K562 (cell line): Measurements from ENCODE around the gene THUMPD1. TPM values are rescaled to one million over a fixed set of nuclear protein-coding genes. Genes with fewer than 3 reads are reported as not detected.

Experiments
- JUND ChIP-seq, 2 experiments: IDR thresholded peaks; 2 replicates in 1 of 2; 3 replicates in 1 of 2; pipeline ENCODE4 v1.6.1; 2011; ENCODE audit warnings: borderline replicate concordance in 2 of 2, low read depth in 2 of 2, low read length in 2 of 2, improper control_type of control experiment in 1 of 2, missing biosample characterization in 1 of 2, missing genetic modification characterization in 1 of 2, missing genetic modification reagents in 1 of 2
- MNT ChIP-seq, 2 experiments: fragments of 450-650 bp; conservative IDR thresholded peaks; 2 replicates each; pipeline ENCODE4 v1.6.1; 2017; ENCODE audit warnings: mild to moderate bottlenecking in 2 of 2, moderate library complexity in 2 of 2
- MYBL2 ChIP-seq, 2 experiments: fragments of 450-650 bp in 1 of 2; sonication (generic) in 1 of 2; formaldehyde crosslinking in 1 of 2; IDR thresholded peaks; 2 replicates each; pipeline versions ENCODE4 v1.6.1 to v1.8.1; 2017 to 2022; ENCODE audit warnings: borderline replicate concordance in 1 of 2, inconsistent platforms in 1 of 2, low read depth in 1 of 2, mild to moderate bottlenecking in 1 of 2, missing genetic modification reagents in 1 of 2, moderate library complexity in 1 of 2
- POLR2B ChIP-seq: fragments of 450-650 bp; IDR thresholded peaks from 2 replicates; pipeline ENCODE4 v1.6.1; 2018; ENCODE audit warnings: low read depth; ENCODE audit not compliant: partially characterized antibody
- PREB ChIP-seq: sonication (generic); formaldehyde crosslinking; IDR thresholded peaks from 2 replicates; pipeline ENCODE4 v1.8.1; 2023; ENCODE audit warnings: mild to moderate bottlenecking, missing genetic modification reagents
- PYGO2 ChIP-seq: fragments of 450-650 bp; IDR thresholded peaks from 2 replicates; pipeline ENCODE4 v1.6.1; 2016; ENCODE audit warnings: mild to moderate bottlenecking, missing genetic modification characterization, moderate library complexity, missing compliant biosample characterization
- RBBP5 ChIP-seq: fragments of 200-600 bp; sonication (generic); IDR thresholded peaks from 2 replicates; pipeline ENCODE4 v1.6.1; 2012; ENCODE audit warnings: borderline replicate concordance, mild to moderate bottlenecking, low read length, control low read depth, inconsistent platforms; ENCODE audit not compliant: insufficient read depth, poor library complexity, severe bottlenecking
- RBM25 ChIP-seq: fragments of 200-400 bp; formaldehyde crosslinking; IDR thresholded peaks from 2 replicates; pipeline ENCODE4 v1.6.1; 2018; ENCODE audit warnings: low read length, low read depth, moderate library complexity; ENCODE audit not compliant: severe bottlenecking
- SREBF1 ChIP-seq: fragments of 150-350 bp; IDR thresholded peaks from 2 replicates; pipeline ENCODE4 v1.6.1; 2014; ENCODE audit warnings: antibody characterized with exemption, low read depth, low read length, borderline replicate concordance
- SRSF9 ChIP-seq: fragments of 200-400 bp; formaldehyde crosslinking; IDR thresholded peaks from 2 replicates; pipeline ENCODE4 v1.6.1; 2017; ENCODE audit warnings: low read depth, low read length, borderline replicate concordance
- TAF15 ChIP-seq: fragments of 200-400 bp; formaldehyde crosslinking; IDR thresholded peaks from 2 replicates; pipeline ENCODE4 v1.6.1; 2017; ENCODE audit warnings: mild to moderate bottlenecking, low read depth, low read length, moderate library complexity
- ZBTB11 ChIP-seq, 3 experiments: fragments of 200-800 bp in 1 of 3; fragments of 250-450 bp in 1 of 3; fragments of 450-650 bp in 1 of 3; sonication (Bioruptor Pico) in 1 of 3; sonication (Bioruptor generic) in 1 of 3; formaldehyde crosslinking in 1 of 3; IDR thresholded peaks; 2 replicates each; pipeline versions ENCODE4 v1.6.1 to v1.8.0; 2016 to 2022; ENCODE audit warnings: mild to moderate bottlenecking in 2 of 3, missing genetic modification characterization in 2 of 3, missing compliant biosample characterization in 1 of 3, moderate library complexity in 1 of 3
- ZNF324 ChIP-seq: fragments of 250-450 bp; sonication (Bioruptor Pico); IDR thresholded peaks from 2 replicates; pipeline ENCODE4 v1.4.0; 2020; ENCODE audit warnings: mild to moderate bottlenecking
- ZNF644 ChIP-seq: fragments of 200-800 bp; sonication (Bioruptor generic); IDR thresholded peaks from 2 replicates; pipeline ENCODE4 v1.6.1; 2016; ENCODE audit warnings: low read depth, missing genetic modification characterization, missing compliant biosample characterization
- ZNF76 ChIP-seq: fragments of 250-450 bp; sonication (Bioruptor Pico); IDR thresholded peaks from 2 replicates; pipeline ENCODE4 v1.4.0; 2020; ENCODE audit warnings: mild to moderate bottlenecking, moderate library complexity, borderline replicate concordance
- polyA plus RNA-seq, 8 experiments: library from polyadenylated mRNA; depleted of rRNA in 4 of 8; stranded (reverse) in 5 of 8; unstranded in 3 of 8; fragments of >200 nt; fragmentation: Nextera tagmentation in 2 of 8; fragmentation: Illumina TruSeq in 1 of 8; extraction: Ambion mirVana in 2 of 8; extraction: Trizol in 1 of 8; gene quantifications; 2 replicates each; pipeline versions ENCODE4 v1.2.1 to v1.2.3, GENCODE V29; 2011 to 2014; ENCODE audit warnings: inconsistent platforms in 1 of 8, missing spikeins in 1 of 8
- total RNA-seq, 7 experiments: library from RNA; depleted of rRNA in 6 of 7; stranded (reverse); fragments of >200 nt in 6 of 7; fragmentation: Illumina TruSeq in 2 of 7; extraction: Trizol in 2 of 7; gene quantifications; 2 replicates each; pipeline versions ENCODE4 v1.2.1 to v1.2.3, GENCODE V29; 2011 to 2021; ENCODE audit warnings: low replicate concordance in 1 of 7

The THUMPD1 gene
- total and polyA plus RNA-seq, 9 of the 15 experiments (the other 6 are each of a cell fraction or from before 2014, with no cell fraction given): 37.8 to 101 (median 56.8) TPM

GRCh38 chr16:20763461-20764232 lies 22.0 kb upstream of the THUMPD1 start, which contains the start of gene ACSM3 (continued):
- TF ChIP-seq RBM25: no peak
- TF ChIP-seq SRSF9: no peak
- TF ChIP-seq ZBTB11 (CRISPR knock-in tag; IDR thresholded peaks at IDR 0.05): no peak
- TF ChIP-seq SREBF1: no peak
- no peak for TF ChIP-seq PREB (CRISPR knock-in tag)
- peak; percentile 50 for TF ChIP-seq POLR2B
- TF ChIP-seq PYGO2: no peak
- no peak for TF ChIP-seq ZNF324
- TF ChIP-seq TAF15: no peak
- no peak for TF ChIP-seq RBBP5
- TF ChIP-seq ZNF76: no peak
- TF ChIP-seq ZNF644 (tag): peak; percentile 55; the same call in 1 of the 2 replicates
- peak; percentile 98 for TF ChIP-seq MYBL2 (IDR thresholded peaks at IDR 0.05; ENCODE audit: low read depth)
- TF ChIP-seq MYBL2 (CRISPR knock-in tag; IDR thresholded peaks at IDR 0.05; ENCODE audit: borderline replicate concordance): no peak
- peak; percentile 2; the same call in 1 of the 2 replicates for TF ChIP-seq JUND (IDR thresholded peaks at IDR 0.05; ENCODE audit: borderline replicate concordance, low read depth, low read length)
- TF ChIP-seq JUND (tag; IDR thresholded peaks at IDR 0.05; ENCODE audit: borderline replicate concordance, low read depth, low read length): no peak
- peak; percentile 81 to 90 for TF ChIP-seq MNT (conservative IDR thresholded peaks at IDR 0.05)
